Esophagus muscularis mucosa (tissue), 3 donors: ENCODE data around the gene PTPN12.

ENCODE experiments used
- CTCF ChIP-seq, 3 experiments: fragments of 200-600 bp in 2 of 3; fragments of 450-650 bp in 1 of 3; sonication (generic) in 2 of 3; IDR thresholded peaks; one replicate each; pipeline ENCODE4 v1.5.1; 2017 to 2019; ENCODE audit warnings: antibody characterized with exemption in 3 of 3, mild to moderate bottlenecking in 2 of 3, moderate library complexity in 1 of 3
- POLR2A ChIP-seq: fragments of 450-650 bp; IDR thresholded peaks from one replicate; pipeline ENCODE4 v1.6.1; 2017; ENCODE audit warnings: antibody characterized with exemption, moderate library complexity, mild to moderate bottlenecking, low read depth
- POLR2AphosphoS5 ChIP-seq, 2 donors: sonication (generic); formaldehyde crosslinking; IDR thresholded peaks; one replicate each; pipeline ENCODE4 v1.6.1; 2017; ENCODE audit warnings: antibody characterized with exemption in 2 of 2

GRCh38 chr7:77679608-77680007, 142.5 kb downstream of the PTPN12 start:
- TF ChIP-seq CTCF (IDR thresholded peaks at IDR 0.05): no peak
- TF ChIP-seq POLR2A: no peak
- TF ChIP-seq POLR2AphosphoS5 (IDR thresholded peaks at IDR 0.05): no peak
